GM12878 (cell line): ENCODE measurements around the gene SYNDIG1. TPM values are rescaled to one million over a fixed set of nuclear protein-coding genes. Genes with fewer than 3 reads are reported as not detected.

ENCODE experiments used
- ATAC-seq: fragments of 200-7000 bp; cut with Tn5 transposase; 3 replicates; pipeline ENCODE4 v1.9.1; 2020; ENCODE audit warnings: mild to moderate bottlenecking, moderate library complexity
- BruUV-seq: library from RNA; stranded (reverse); fragments of 400-500 nt; replicated peaks from 2 replicates; lab custom pipeline; 2021; lab: Mats Ljungman, UMichigan
- CTCF ChIA-PET: fragments of 300-600 bp; sonication (Branson Sonifier 250); formaldehyde crosslinking; extraction: SDS; loops from one replicate; lab custom pipeline; 2021; ENCODE audit warnings: inconsistent platforms; lab: Yijun Ruan, JAX
- POLR2A ChIA-PET: fragments of 350-600 bp; formaldehyde crosslinking; extraction: SDS; loops from one replicate; lab custom pipeline; 2021; ENCODE audit warnings: inconsistent platforms; lab: Charles Lee
- RAD21 ChIA-PET: fragments of 300-600 bp; sonication (Branson Sonifier 250); formaldehyde crosslinking; loops from one replicate; lab custom pipeline; 2023; ENCODE audit warnings: antibody characterized with exemption; ENCODE audit not compliant: unreplicated experiment; lab: Charles Lee
- SMC1A ChIA-PET: fragments of 300-600 bp; sonication (Branson Sonifier 250); formaldehyde crosslinking; loops from one replicate; lab custom pipeline; 2023; ENCODE audit not compliant: unreplicated experiment, uncharacterized antibody; lab: Charles Lee
- DNase-seq: peaks from one replicate; pipeline ENCODE4 v3.0.0-alpha.2; 2011; ENCODE audit warnings: low read depth, low spot score
- FAIRE-seq: peaks from 3 replicates; lab custom pipeline; 2011; peaks lifted over from hg19 to GRCh38; lab: Jason Lieb, UNC
- H2AFZ ChIP-seq: 2 replicates; pipeline ENCODE4 v1.6.0; 2011; ENCODE audit warnings: low read depth, low read length, control low read depth; ENCODE audit not compliant: control insufficient read depth
- H3K27ac ChIP-seq: 2 replicates; pipeline ENCODE4 v1.5.1; 2011; ENCODE audit warnings: control low read depth; ENCODE audit not compliant: control insufficient read depth, insufficient read depth
- H3K27me3 ChIP-seq, 2 experiments: replicated peaks in 1 of 2; 2 replicates each; pipeline versions ENCODE4 v1.6.0 to v1.6.1; 2011; ENCODE audit warnings: low read length in 1 of 2; ENCODE audit not compliant: control insufficient read depth in 2 of 2, insufficient read depth in 2 of 2
- H3K36me3 ChIP-seq, 2 experiments: 2 replicates each; pipeline ENCODE4 v1.5.1; 2011; ENCODE audit warnings: low read length in 1 of 2; ENCODE audit not compliant: control insufficient read depth in 2 of 2, insufficient read depth in 2 of 2
- H3K4me1 ChIP-seq: 2 replicates; pipeline ENCODE4 v1.6.1; 2011; ENCODE audit warnings: mild to moderate bottlenecking, low read length, moderate library complexity, mixed read lengths; ENCODE audit not compliant: control insufficient read depth, insufficient read depth
- H3K4me2 ChIP-seq: 2 replicates; pipeline ENCODE4 v1.6.0; 2011; ENCODE audit warnings: control low read depth; ENCODE audit not compliant: control insufficient read depth, insufficient read depth
- H3K4me3 ChIP-seq: fragments of 200-600 bp; sonication (generic); 2 replicates; pipeline ENCODE4 v1.5.1; 2016
- H3K79me2 ChIP-seq: 2 replicates; pipeline ENCODE4 v1.6.0; 2011; ENCODE audit warnings: low read length; ENCODE audit not compliant: control insufficient read depth, insufficient read depth
- H3K9ac ChIP-seq: 2 replicates; pipeline ENCODE4 v1.8.0; 2011; ENCODE audit warnings: low read length, control low read depth, mixed read lengths; ENCODE audit not compliant: control insufficient read depth, insufficient read depth
- H3K9me3 ChIP-seq: replicated peaks from 3 replicates; pipeline ENCODE4 v1.5.1; 2011; ENCODE audit warnings: mild to moderate bottlenecking, low read length; ENCODE audit not compliant: control insufficient read depth, insufficient read depth
- H4K20me1 ChIP-seq: 2 replicates; pipeline ENCODE4 v1.6.0; 2011; ENCODE audit not compliant: control insufficient read depth, insufficient read depth
- BRCA1 ChIP-seq: IDR thresholded peaks from 2 replicates; pipeline ENCODE4 v1.6.1; 2011; ENCODE audit warnings: low read depth, low read length, improper control_type of control experiment
- KDM1A ChIP-seq: fragments of 200-600 bp; sonication (generic); IDR thresholded peaks from 2 replicates; pipeline ENCODE4 v1.6.1; 2016; ENCODE audit warnings: borderline replicate concordance
- NFXL1 ChIP-seq: fragments of 450-650 bp; IDR thresholded peaks from 2 replicates; pipeline ENCODE4 v1.6.1; 2017; ENCODE audit warnings: antibody characterized with exemption, mild to moderate bottlenecking, borderline replicate concordance
- RUNX3 ChIP-seq: IDR thresholded peaks from 2 replicates; pipeline ENCODE4 v1.6.1; 2012; ENCODE audit warnings: low read length, inconsistent platforms
- WRNIP1 ChIP-seq: IDR thresholded peaks from 2 replicates; pipeline ENCODE4 v1.6.1; 2011; ENCODE audit warnings: low read depth, low read length, improper control_type of control experiment, borderline replicate concordance
- ZBTB33 ChIP-seq: fragments of 450-650 bp; IDR thresholded peaks from 2 replicates; pipeline ENCODE4 v1.6.1; 2017; ENCODE audit warnings: mild to moderate bottlenecking
- WGBS: methylation state at CpG from one replicate; pipeline ENCODE4 v1.1.6; 2016; ENCODE audit warnings: low lambda C conversion rate; ENCODE audit not compliant: insufficient replicate concordance, insufficient coverage; ENCODE audit errors: missing lambda C conversion rate; 5-methylcytosine and 5-hydroxymethylcytosine counted together
- in situ Hi-C: fragments of 300-500 bp; cut with MboI; formaldehyde crosslinking; loops from 9 replicates; pipeline ENCODE4 v1.14.3; 2018; ENCODE audit warnings: mixed read lengths
- intact Hi-C: fragments of 100-400 bp; cut with micrococcal nuclease; formaldehyde crosslinking; loops from one replicate; pipeline ENCODE4 v1.14.2; 2022; ENCODE audit not compliant: unreplicated experiment
- polyA plus RNA-seq, 11 experiments: library from polyadenylated mRNA; depleted of rRNA in 4 of 11; unstranded in 6 of 11; stranded (reverse) in 5 of 11; fragments of >200 nt; fragmentation: Nextera tagmentation in 4 of 11; fragmentation: Illumina TruSeq in 1 of 11; extraction: Ambion mirVana in 4 of 11; extraction: Trizol in 1 of 11; gene quantifications; 1 replicate in 1 of 11; 2 replicates in 10 of 11; pipeline versions ENCODE4 v1.2.1 to v1.2.3, GENCODE V29; 2011 to 2016; ENCODE audit warnings: inconsistent platforms in 2 of 11, missing spikeins in 2 of 11, low read depth in 1 of 11
- total RNA-seq, 4 experiments: library from RNA; depleted of rRNA in 3 of 4; stranded (reverse); fragments of >200 nt in 3 of 4; fragmentation: Illumina TruSeq in 1 of 4; extraction: Trizol in 1 of 4; gene quantifications; 2 replicates each; pipeline versions ENCODE4 v1.2.1 to v1.2.3, GENCODE V29; 2013 to 2021
- TF ChIP-seq, protein P1 (sequence below): fragments of 450-650 bp; formaldehyde crosslinking; IDR thresholded peaks from 2 replicates; pipeline ENCODE4 v1.4.0; 2022; ENCODE audit warnings: mild to moderate bottlenecking, moderate library complexity

SYNDIG1 gene
- total and polyA plus RNA-seq, 10 of the 15 experiments (the other 5 are each of a cell fraction or from before 2014, with no cell fraction given) = not detected

- H2AFZ ChIP-seq = no peak overlapping the region
- H3K79me2 ChIP-seq = no peaks in the 10 kb centered on the region
- ATAC-seq (no peak), FAIRE-seq (no peak)
- ChIA-PET RAD21 (no interaction called here), POLR2A (no interaction called here), SMC1A (interaction anchor here (0.7 kb wide), 1 partner anchor 50 kb away, joined by 3 read pairs; no protein-coding TSS in a partner anchor)
- no peaks in the 10 kb centered on the region for H3K9me3 ChIP-seq
- intact Hi-C loops = no loop called here
- H3K27me3 ChIP-seq = peaks cover 0 to 2% of the 10 kb centered on the region in 2 experiments; a peak in 2 of 4 replicates
- H3K9ac ChIP-seq = no peak overlapping the region
- H3K27ac ChIP-seq = no peak overlapping the region
- in situ Hi-C loops = loop anchor here (5.0 kb wide), 1 partner anchor 50 kb away; no protein-coding TSS in a partner anchor
- no peak overlapping the region for H3K4me3 ChIP-seq
- no TSS peak for BruUV-seq
- no peak for TF ChIP-seq WRNIP1
- TF ChIP-seq, all 136 proteins: peak for 0
- Histone ChIP-seq H4K20me1 (no peaks in the 10 kb centered on the region), H3K4me2 (no peak overlapping the region), H3K36me3 (no peaks in the 10 kb centered on the region), H3K4me1 (no peaks in the 10 kb centered on the region; the same call in 1 of the 2 replicates)
- DNase-seq = no peak
- CTCF ChIA-PET = no interaction called here
- whole genome bisulfite sequencing = 45% methylated on average over 4 of the region's 4 CpGs
Measured at GRCh38 chr20:24651976-24652345, 182.5 kb downstream of the SYNDIG1 start.

DNA sequence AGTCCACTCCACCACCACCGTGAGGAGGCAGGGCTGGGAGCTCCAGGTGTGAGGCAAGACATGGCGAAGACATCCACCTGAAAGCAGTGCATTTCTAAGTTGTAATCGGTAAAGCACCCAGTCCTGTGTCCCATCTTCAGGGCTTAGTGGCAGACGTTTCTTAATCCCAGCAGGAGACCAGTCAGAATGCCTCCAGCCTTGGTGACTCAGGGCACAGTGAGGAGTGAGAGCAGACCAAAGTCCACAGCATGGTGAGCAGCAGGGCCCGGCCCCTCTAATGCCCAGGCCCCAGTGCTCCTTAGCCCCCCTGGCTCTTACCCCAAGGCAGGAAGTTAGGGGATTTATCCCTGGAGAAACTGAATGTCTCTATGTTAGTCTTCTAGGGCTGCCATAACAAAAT lies 183.9 kb downstream of the SYNDIG1 start:
- no peak for FAIRE-seq
- 25% methylated on average over 5 of the region's 5 CpGs for WGBS
- intact Hi-C loops = no loop called here
- ATAC-seq = no peak
- H3K4me1 ChIP-seq = no peaks in the 10 kb centered on the region; the same call in 1 of the 2 replicates
- H3K27ac ChIP-seq = no peak overlapping the region
- BruUV-seq = no TSS peak
- no peak overlapping the region for H3K4me2 ChIP-seq
- SMC1A ChIA-PET = no interaction called here
- RAD21 ChIA-PET = no interaction called here
- no peaks in the 10 kb centered on the region for H4K20me1 ChIP-seq
- H3K36me3 ChIP-seq = no peaks in the 10 kb centered on the region
- no peak for DNase-seq
- H3K4me3 ChIP-seq = no peak overlapping the region
- H3K9me3 ChIP-seq = no peaks in the 10 kb centered on the region
- no peaks in the 10 kb centered on the region for H3K79me2 ChIP-seq
- in situ Hi-C loops = loop anchor here (5.0 kb wide), 1 partner anchor 49 kb away; no protein-coding TSS in a partner anchor
- no peaks in the 10 kb centered on the region; a peak in 1 of 4 replicates for H3K27me3 ChIP-seq
- H3K9ac ChIP-seq = no peak overlapping the region
- no peak overlapping the region for H2AFZ ChIP-seq
- CTCF ChIA-PET = no interaction called here
- TF ChIP-seq ZBTB33 (no peak), KDM1A (no peak), RUNX3 (no peak), NFXL1 (no peak), BRCA1 (no peak)
- TF ChIP-seq, protein P1, sequence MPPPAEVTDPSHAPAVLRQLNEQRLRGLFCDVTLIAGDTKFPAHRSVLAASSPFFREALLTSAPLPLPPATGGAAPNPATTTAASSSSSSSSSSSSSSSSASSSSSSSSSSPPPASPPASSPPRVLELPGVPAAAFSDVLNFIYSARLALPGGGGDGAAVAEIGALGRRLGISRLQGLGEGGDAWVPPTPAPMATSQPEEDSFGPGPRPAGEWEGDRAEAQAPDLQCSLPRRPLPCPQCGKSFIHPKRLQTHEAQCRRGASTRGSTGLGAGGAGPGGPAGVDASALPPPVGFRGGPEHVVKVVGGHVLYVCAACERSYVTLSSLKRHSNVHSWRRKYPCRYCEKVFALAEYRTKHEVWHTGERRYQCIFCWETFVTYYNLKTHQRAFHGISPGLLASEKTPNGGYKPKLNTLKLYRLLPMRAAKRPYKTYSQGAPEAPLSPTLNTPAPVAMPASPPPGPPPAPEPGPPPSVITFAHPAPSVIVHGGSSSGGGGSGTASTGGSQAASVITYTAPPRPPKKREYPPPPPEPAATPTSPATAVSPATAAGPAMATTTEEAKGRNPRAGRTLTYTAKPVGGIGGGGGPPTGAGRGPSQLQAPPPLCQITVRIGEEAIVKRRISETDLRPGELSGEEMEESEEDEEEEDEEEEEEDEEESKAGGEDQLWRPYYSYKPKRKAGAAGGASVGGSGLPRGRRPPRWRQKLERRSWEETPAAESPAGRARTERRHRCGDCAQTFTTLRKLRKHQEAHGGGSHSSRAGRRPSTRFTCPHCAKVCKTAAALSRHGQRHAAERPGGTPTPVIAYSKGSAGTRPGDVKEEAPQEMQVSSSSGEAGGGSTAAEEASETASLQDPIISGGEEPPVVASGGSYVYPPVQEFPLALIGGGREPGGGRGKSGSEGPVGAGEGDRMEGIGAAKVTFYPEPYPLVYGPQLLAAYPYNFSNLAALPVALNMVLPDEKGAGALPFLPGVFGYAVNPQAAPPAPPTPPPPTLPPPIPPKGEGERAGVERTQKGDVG (CRISPR knock-in tag) = no peak
- TF ChIP-seq, all 136 proteins: peak for 0
- POLR2A ChIA-PET = no interaction called here
